Liver (tissue), 9 donors: ENCODE data around the gene DUOXA2. TPM values are rescaled to one million over a fixed set of nuclear protein-coding genes. Genes with fewer than 3 reads are reported as not detected.

Experiments used
- DNase-seq: peaks from one replicate; pipeline ENCODE4 v3.0.0-alpha.2; 2017; ENCODE audit warnings: low spot score
- H3K27ac ChIP-seq, 2 donors: one replicate each; pipeline ENCODE4 v1.7.0; 2013; ENCODE audit warnings: inconsistent platforms in 2 of 2, low read length in 2 of 2, control low read depth in 1 of 2, low read depth in 1 of 2, mild to moderate bottlenecking in 1 of 2
- H3K27me3 ChIP-seq, 4 donors: one replicate each; pipeline versions ENCODE4 v1.6.1 to v1.7.0; 2013; ENCODE audit warnings: low read length in 3 of 4, inconsistent platforms in 1 of 4, mild to moderate bottlenecking in 1 of 4, moderate library complexity in 1 of 4; ENCODE audit not compliant: control insufficient read depth in 4 of 4, insufficient read depth in 4 of 4
- H3K36me3 ChIP-seq, 4 donors: one replicate each; pipeline versions ENCODE4 v1.6.1 to v1.7.0; 2013; ENCODE audit warnings: low read length in 3 of 4, mild to moderate bottlenecking in 3 of 4, low read depth in 1 of 4, moderate library complexity in 1 of 4; ENCODE audit not compliant: control insufficient read depth in 4 of 4, insufficient read depth in 3 of 4
- H3K4me1 ChIP-seq, 4 donors: one replicate each; pipeline versions ENCODE4 v1.6.1 to v1.7.0; 2013; ENCODE audit warnings: low read length in 3 of 4, mild to moderate bottlenecking in 3 of 4, moderate library complexity in 1 of 4; ENCODE audit not compliant: control insufficient read depth in 4 of 4, insufficient read depth in 4 of 4
- H3K4me3 ChIP-seq, 3 donors: one replicate each; pipeline versions ENCODE4 v1.6.1 to v1.7.0; 2013; ENCODE audit warnings: low read length in 3 of 3, control low read depth in 1 of 3, low read depth in 1 of 3, mild to moderate bottlenecking in 1 of 3
- H3K9ac ChIP-seq, 2 donors: one replicate each; pipeline ENCODE4 v1.7.0; 2013; ENCODE audit warnings: low read length in 2 of 2, mild to moderate bottlenecking in 2 of 2, moderate library complexity in 2 of 2, control low read depth in 1 of 2, low read depth in 1 of 2
- H3K9me3 ChIP-seq, 4 donors: one replicate each; pipeline versions ENCODE4 v1.6.1 to v1.7.0; 2013; ENCODE audit warnings: low read length in 3 of 4; ENCODE audit not compliant: control insufficient read depth in 4 of 4
- ATF3 ChIP-seq: IDR thresholded peaks from 2 replicates; pipeline ENCODE4 v1.6.1; 2016; ENCODE audit warnings: antibody characterized with exemption
- FOXA1 ChIP-seq: IDR thresholded peaks from 2 replicates; pipeline ENCODE4 v1.6.1; 2016; ENCODE audit warnings: antibody characterized with exemption
- FOXA2 ChIP-seq: IDR thresholded peaks from 2 replicates; pipeline ENCODE4 v1.6.1; 2016; ENCODE audit warnings: antibody characterized with exemption
- GABPA ChIP-seq, 2 donors: IDR thresholded peaks in 1 of 2; conservative IDR thresholded peaks in 1 of 2; 2 replicates each; pipeline ENCODE4 v1.6.1; 2016; ENCODE audit warnings: antibody characterized with exemption in 2 of 2, mild to moderate bottlenecking in 1 of 2, moderate library complexity in 1 of 2
- HNF4A ChIP-seq, 2 donors: conservative IDR thresholded peaks; 2 replicates each; pipeline ENCODE4 v1.6.1; 2016; ENCODE audit warnings: antibody characterized with exemption in 2 of 2, mild to moderate bottlenecking in 2 of 2
- MAX ChIP-seq: IDR thresholded peaks from 2 replicates; pipeline ENCODE4 v1.6.1; 2016; ENCODE audit warnings: antibody characterized with exemption
- RAD21 ChIP-seq, 2 donors: IDR thresholded peaks; 2 replicates each; pipeline ENCODE4 v1.6.1; 2016; ENCODE audit warnings: antibody characterized with exemption in 2 of 2, mild to moderate bottlenecking in 2 of 2
- REST ChIP-seq: IDR thresholded peaks from 2 replicates; pipeline ENCODE4 v1.6.1; 2016; ENCODE audit warnings: antibody characterized with exemption, mild to moderate bottlenecking
- RXRA ChIP-seq, 2 donors: IDR thresholded peaks; 2 replicates each; pipeline ENCODE4 v1.6.1; 2017 to 2018; ENCODE audit warnings: antibody characterized with exemption in 2 of 2, mild to moderate bottlenecking in 1 of 2
- YY1 ChIP-seq: IDR thresholded peaks from 2 replicates; pipeline ENCODE4 v1.6.1; 2016; ENCODE audit warnings: antibody characterized with exemption, mild to moderate bottlenecking
- WGBS: extraction: QIAGEN DNeasy Blood & Tissue Kit; methylation state at CpG from one replicate; pipeline ENCODE4 v1.1.7; 2013; 5-methylcytosine and 5-hydroxymethylcytosine counted together
- polyA plus RNA-seq, 2 donors: library from polyadenylated mRNA; stranded (reverse) in 1 of 2; unstranded in 1 of 2; fragments of 200-250 nt in 1 of 2; fragments of >200 nt in 1 of 2; fragmentation: Nextera tagmentation in 1 of 2; extraction: Ambion mirVana in 1 of 2; gene quantifications; one replicate each; pipeline versions ENCODE4 v1.2.1 to v1.2.3, GENCODE V29; 2013 to 2015
- total RNA-seq, 2 donors: library from RNA; depleted of rRNA; stranded (reverse); fragments of >200 nt; gene quantifications; one replicate each; pipeline ENCODE4 v1.2.3, GENCODE V29; 2014
- donor health status: healthy.
- donor health status: healthy.
- donor health status: healthy.
- donor health status: healthy.
- donor health status: healthy.

Gene DUOXA2
- total and polyA plus RNA-seq, 4 donors: 0.07 TPM; not detected in 3

GRCh38 chr15:45146405-45146804, 32.3 kb downstream of the DUOXA2 start (continued):
- TF ChIP-seq REST: no peak
- no peak for TF ChIP-seq MAX

- WGBS: 97% methylated on average over 7 of the region's 7 CpGs
- Histone ChIP-seq H3K27me3 (no peaks in the 10 kb centered on the region), H3K36me3 (no peaks in the 10 kb centered on the region), H3K4me3 (no peak overlapping the region), H3K9me3 (no peaks in the 10 kb centered on the region), H3K4me1 (no peaks in the 10 kb centered on the region), H3K27ac (no peak overlapping the region), H3K9ac (no peak overlapping the region)
- TF ChIP-seq YY1 (no peak), GABPA (IDR thresholded peaks at IDR 0.05 in 1 of 2, conservative IDR thresholded peaks at IDR 0.05 in 1 of 2) (no peak), ATF3 (no peak), MAX (no peak), RXRA (IDR thresholded peaks at IDR 0.05) (no peak), FOXA2 (no peak), HNF4A (conservative IDR thresholded peaks at IDR 0.05) (no peak)
- DNase-seq: no peak
Observed at GRCh38 chr15:45147606-45148005, 33.5 kb downstream of the DUOXA2 start.

GRCh38 chr15:45148076-45149059, 34.2 kb downstream of the DUOXA2 start:
- no peaks in the 10 kb centered on the region for H3K27me3 ChIP-seq
- H3K9ac ChIP-seq: no peak overlapping the region
- no peaks in the 10 kb centered on the region for H3K36me3 ChIP-seq
- TF ChIP-seq RXRA (IDR thresholded peaks at IDR 0.05) (no peak), REST (no peak), FOXA1 (no peak), GABPA (IDR thresholded peaks at IDR 0.05 in 1 of 2, conservative IDR thresholded peaks at IDR 0.05 in 1 of 2) (no peak), RAD21 (IDR thresholded peaks at IDR 0.05) (no peak)
- H3K4me1 ChIP-seq: no peaks in the 10 kb centered on the region
- 87% methylated on average over 12 of the region's 12 CpGs for WGBS
- no peak overlapping the region for H3K4me3 ChIP-seq
- H3K27ac ChIP-seq: no peak overlapping the region
- DNase-seq: no peak
- H3K9me3 ChIP-seq: no peaks in the 10 kb centered on the region
